Nephron (organoid): ENCODE measurements around the gene ZNF428.

Experiments
- H3K27ac Mint-ChIP-seq, 3 experiments: 2 replicates each; pipeline ENCODE4 v1.8.0; 2020; ENCODE audit warnings: mixed read lengths in 3 of 3, mild to moderate bottlenecking in 2 of 3, moderate library complexity in 1 of 3
- H3K27me3 Mint-ChIP-seq: 2 replicates; pipeline ENCODE4 v1.8.0; 2021; ENCODE audit warnings: low read depth, mild to moderate bottlenecking, moderate library complexity, mixed read lengths
- H3K36me3 Mint-ChIP-seq: 2 replicates; pipeline ENCODE4 v1.8.0; 2020; ENCODE audit warnings: low read depth, mixed read lengths
- H3K4me1 Mint-ChIP-seq: 2 replicates; pipeline ENCODE4 v1.8.0; 2020; ENCODE audit warnings: mixed read lengths
- H3K4me3 Mint-ChIP-seq, 3 experiments: 2 replicates each; pipeline ENCODE4 v1.8.0; 2020; ENCODE audit warnings: mild to moderate bottlenecking in 3 of 3, mixed read lengths in 3 of 3, moderate library complexity in 2 of 3
- H3K9me3 Mint-ChIP-seq: 2 replicates; pipeline ENCODE4 v1.8.0; 2020; ENCODE audit warnings: mixed read lengths
- CTCF ChIP-seq, 3 experiments: fragments of 200-600 bp; sonication (generic); IDR thresholded peaks; one replicate each; pipeline ENCODE4 v1.5.0; 2021; ENCODE audit warnings: antibody characterized with exemption in 3 of 3; ENCODE audit not compliant: unreplicated experiment in 3 of 3

ZNF428 gene

DNA sequence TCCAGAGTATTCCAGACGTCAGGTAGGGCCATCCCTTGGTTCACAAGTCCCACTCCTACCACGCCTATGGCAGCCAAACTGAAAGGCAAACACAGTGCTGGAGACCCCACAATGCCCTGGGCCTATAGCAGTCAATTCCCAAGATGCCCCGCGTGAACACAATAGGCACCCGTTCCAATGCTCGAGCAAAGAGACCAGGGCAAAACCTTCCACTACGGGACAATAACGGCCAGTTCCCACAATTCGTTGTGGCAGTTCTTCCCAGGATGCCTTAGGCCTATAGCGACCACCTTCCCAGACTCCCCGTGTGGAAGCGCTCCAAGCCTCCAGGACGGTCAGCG lies 538 bp downstream of the ZNF428 start:
- no peak for TF ChIP-seq CTCF (IDR thresholded peaks at IDR 0.05; ENCODE audit: unreplicated experiment in 3 of 3)
- peak overlapping the region; percentile 99 to 100 (median 99) for H3K27ac Mint-ChIP-seq
- no peaks in the 10 kb centered on the region for H3K27me3 Mint-ChIP-seq
- peaks cover 23% of the 10 kb centered on the region for H3K36me3 Mint-ChIP-seq
- peaks cover 22% of the 10 kb centered on the region for H3K4me1 Mint-ChIP-seq
- no peaks in the 10 kb centered on the region for H3K9me3 Mint-ChIP-seq
- peak overlapping the region; percentile 94 to 98 (median 97) for H3K4me3 Mint-ChIP-seq

DNA sequence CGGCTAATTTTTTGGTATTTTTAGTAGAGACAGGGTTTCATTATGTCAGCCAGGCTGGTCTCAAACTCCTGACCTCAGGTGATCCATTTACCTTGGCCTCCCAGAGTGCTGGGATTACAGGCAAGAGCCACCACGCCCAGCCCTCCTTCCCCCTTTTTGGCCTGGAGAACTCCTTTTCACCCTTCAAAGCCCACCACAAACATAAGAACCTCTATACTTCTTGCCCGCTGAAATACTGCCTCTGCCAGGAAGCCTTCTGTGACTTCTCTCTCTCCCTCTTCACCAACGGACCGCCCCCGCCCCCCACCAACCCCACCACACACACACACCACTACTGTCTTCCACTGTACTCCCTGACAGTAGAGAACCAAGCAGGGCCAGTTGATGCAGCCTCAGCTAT lies 2.5 kb downstream of the ZNF428 start:
- no peak for TF ChIP-seq CTCF (IDR thresholded peaks at IDR 0.05; ENCODE audit: unreplicated experiment in 3 of 3)
- no peaks in the 10 kb centered on the region for H3K27me3 Mint-ChIP-seq
- peaks cover 35% of the 10 kb centered on the region for H3K36me3 Mint-ChIP-seq
- H3K4me3 Mint-ChIP-seq: peak overlapping the region; percentile 20 to 51 (median 25)
- peak overlapping the region in 1 of 3 experiments; percentile 27 for H3K27ac Mint-ChIP-seq
- H3K9me3 Mint-ChIP-seq: no peaks in the 10 kb centered on the region
- H3K4me1 Mint-ChIP-seq: peaks cover 22% of the 10 kb centered on the region

GRCh38 chr19:43616306-43616705 lies 3.1 kb downstream of the ZNF428 start:
- H3K4me3 Mint-ChIP-seq: no peak overlapping the region
- peaks cover 36% of the 10 kb centered on the region for H3K36me3 Mint-ChIP-seq
- no peak for TF ChIP-seq CTCF (IDR thresholded peaks at IDR 0.05; ENCODE audit: unreplicated experiment in 3 of 3)
- H3K9me3 Mint-ChIP-seq: no peaks in the 10 kb centered on the region
- H3K27me3 Mint-ChIP-seq: no peaks in the 10 kb centered on the region
- H3K27ac Mint-ChIP-seq: peak overlapping the region in 1 of 3 experiments; percentile 41
- peaks cover 17% of the 10 kb centered on the region for H3K4me1 Mint-ChIP-seq

GRCh38 chr19:43612374-43612773 lies 7.1 kb downstream of the ZNF428 start:
- no peak for TF ChIP-seq CTCF (IDR thresholded peaks at IDR 0.05; ENCODE audit: unreplicated experiment in 3 of 3)
- Mint-ChIP-seq H3K27ac (peak overlapping the region in 1 of 3 experiments; percentile 47), H3K36me3 (peaks cover 51% of the 10 kb centered on the region), H3K9me3 (no peaks in the 10 kb centered on the region), H3K27me3 (no peaks in the 10 kb centered on the region), H3K4me1 (peaks cover 7% of the 10 kb centered on the region), H3K4me3 (no peak overlapping the region)

DNA sequence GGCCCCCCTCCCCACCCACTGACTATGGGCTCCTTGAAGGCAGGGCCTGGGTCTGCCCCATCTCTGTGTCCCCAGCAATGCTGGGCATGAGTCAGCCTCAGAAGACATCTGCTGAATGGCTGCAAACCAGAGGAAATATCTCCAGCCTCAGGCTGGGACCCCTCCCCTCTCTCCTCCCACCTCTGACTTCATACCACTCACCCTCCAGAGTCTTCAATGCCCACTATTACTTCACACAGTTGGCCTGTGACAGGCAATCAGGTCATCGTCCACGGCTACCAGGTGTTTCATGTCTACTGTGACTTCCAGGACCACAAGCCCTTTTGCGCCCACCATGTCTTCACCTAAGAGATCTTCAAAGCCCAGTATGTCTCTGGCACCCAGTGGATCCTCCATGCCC lies 7.6 kb downstream of the ZNF428 start, which contains the start of gene SRRM5:
TSS of gene SRRM5 (plus strand) at position 301 of the 400 bp plus-strand sequence. CDS start at position 335, 34 bp downstream.
- Mint-ChIP-seq H3K9me3 (no peaks in the 10 kb centered on the region), H3K27ac (peak within 1 kb of the TSS; percentile 47 to 54 (median 53))

More for the DNA sequence above, 7.6 kb downstream of the ZNF428 start, which contains the start of gene SRRM5:
- H3K4me3 Mint-ChIP-seq: no peak within 1 kb of the TSS
- H3K36me3 Mint-ChIP-seq: peaks cover 57% of the 10 kb centered on the region
- H3K27me3 Mint-ChIP-seq: no peaks in the 10 kb centered on the region
- H3K4me1 Mint-ChIP-seq: peaks cover 7% of the 10 kb centered on the region
- TF ChIP-seq CTCF (IDR thresholded peaks at IDR 0.05; ENCODE audit: unreplicated experiment in 3 of 3): no peak
